ENCODE measurements around the gene AKR1C3.
"Not testable (repeated sequence)": the region's sequence is repeated elsewhere in the genome, so short reads cannot be mapped to it uniquely, and the experiment has no call there.

The AKR1C3 gene

DNA sequence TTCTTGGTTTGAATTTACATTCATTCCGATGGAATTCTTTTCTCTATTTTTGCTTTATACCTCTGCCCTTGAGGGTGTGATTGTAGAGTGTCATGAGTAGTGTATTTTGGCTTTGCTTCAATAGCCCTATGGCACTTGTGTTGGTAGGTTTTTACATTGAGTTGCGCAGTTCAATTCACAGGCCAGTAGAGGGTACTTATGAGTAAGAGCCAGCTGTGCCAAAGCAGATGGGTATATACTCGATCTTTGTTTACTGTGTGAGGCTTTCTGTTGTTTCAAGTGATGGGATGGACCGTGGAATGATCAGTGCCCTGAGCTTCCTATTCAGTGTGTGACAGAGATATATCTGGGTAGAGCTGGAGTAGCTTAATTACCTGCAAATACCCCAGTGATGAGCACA lies 4.3 kb upstream of the AKR1C3 start:
- DNase-seq, result peak; percentile 14

- peak; percentile 3 for DNase-seq
Measured at GRCh38 chr10:5090551-5090950, 3.7 kb upstream of the AKR1C3 start.

DNA sequence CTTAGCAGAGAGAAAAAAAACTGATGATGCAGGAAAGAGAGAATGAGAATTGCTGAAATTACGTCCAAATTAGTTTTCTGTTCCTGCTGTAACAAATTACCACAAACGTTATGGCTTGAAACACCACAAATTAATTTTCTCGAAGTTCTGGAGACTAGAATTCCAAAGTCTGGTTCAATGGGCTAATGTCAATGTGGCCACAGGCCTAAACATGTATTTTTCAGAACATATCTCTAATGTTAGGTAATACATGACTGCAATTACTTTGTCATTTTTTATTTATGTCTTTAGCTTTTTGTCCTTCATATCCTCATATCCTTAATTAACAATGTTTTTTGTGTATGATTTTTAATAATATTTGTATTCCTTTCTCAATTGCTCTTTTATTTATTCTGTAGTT lies 3.0 kb upstream of the AKR1C3 start:
- DNase-seq, result no peak

GRCh38 chr10:5092375-5092774 lies 1.8 kb upstream of the AKR1C3 start:
- no peak for DNase-seq

DNA sequence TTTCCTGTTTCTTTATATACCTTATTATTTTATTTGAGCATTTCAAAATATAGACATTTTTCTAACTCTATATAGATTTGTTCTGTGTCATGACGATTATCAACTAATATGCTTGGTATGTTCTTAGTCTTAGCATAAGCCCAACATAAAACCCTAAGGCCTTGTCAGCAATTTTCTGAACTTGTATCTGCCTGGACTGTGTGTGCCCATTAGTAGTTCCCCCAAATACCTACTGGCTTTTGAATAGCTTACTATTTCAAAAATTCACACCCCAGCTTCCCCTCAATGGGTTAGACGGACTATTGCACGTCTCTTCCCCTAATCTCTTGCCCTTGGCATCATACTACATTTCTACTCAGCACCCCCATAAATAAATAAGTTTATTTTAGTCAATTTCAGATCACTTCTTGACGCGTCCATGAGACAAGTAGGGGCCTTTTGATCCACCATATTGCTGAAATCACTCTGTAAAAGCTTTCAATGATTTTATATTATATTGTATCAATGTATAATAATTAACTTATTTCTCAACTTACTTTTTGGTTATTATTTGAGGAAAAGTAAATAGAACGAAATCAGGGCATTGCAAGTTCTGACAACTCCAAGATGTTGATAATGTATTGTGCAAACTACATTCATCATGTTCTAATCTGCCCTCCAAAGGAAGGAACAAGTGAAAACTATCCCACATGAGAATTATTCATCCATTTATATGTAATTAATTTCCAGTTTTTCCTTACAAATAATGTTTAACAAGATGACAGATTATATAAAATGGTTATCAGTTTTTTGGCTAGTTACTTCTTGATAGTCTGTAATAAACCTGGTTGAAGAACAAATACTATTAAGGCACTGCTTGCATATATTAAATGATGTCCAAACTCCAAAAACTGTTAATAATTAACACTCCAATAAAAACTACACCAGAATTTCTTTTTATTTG lies 1.1 kb upstream of the AKR1C3 start:
- no peak for DNase-seq

DNA sequence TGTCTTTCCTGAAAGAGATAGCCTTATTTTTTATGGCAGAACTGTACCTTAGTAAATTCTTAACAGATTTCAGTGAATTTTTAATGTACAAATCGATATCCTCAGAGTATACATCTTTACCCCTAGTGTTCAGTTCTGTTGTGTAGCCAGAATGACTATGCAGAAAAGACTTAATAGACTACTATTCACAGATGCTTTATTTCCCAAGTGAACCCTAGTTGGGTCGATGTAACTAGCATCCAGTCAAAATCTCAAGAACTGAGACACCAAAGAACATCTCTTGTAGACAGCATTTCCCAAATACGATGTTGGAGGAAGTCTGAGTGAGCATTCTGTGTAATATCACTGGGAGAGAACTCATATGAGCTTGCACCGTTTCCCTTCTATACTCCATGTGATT lies 1.5 kb downstream of the AKR1C3 start:
- DNase-seq, result no peak

GRCh38 chr10:5096108-5096507 lies 1.9 kb downstream of the AKR1C3 start:
- DNase-seq, result no peak

DNA sequence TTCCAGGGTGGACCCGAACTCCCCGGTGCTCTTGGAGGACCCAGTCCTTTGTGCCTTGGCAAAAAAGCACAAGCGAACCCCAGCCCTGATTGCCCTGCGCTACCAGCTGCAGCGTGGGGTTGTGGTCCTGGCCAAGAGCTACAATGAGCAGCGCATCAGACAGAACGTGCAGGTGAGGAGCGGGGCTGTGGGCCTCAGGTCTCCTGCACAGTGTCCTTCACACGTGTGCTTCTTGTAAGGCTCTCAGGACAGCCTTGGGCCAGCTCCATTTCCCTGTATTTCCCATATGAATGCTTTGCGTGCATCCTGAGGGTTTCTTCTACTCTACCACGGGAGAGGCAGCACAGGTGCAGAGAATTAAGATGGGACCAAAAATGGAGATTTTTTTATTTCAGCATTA lies 8.3 kb downstream of the AKR1C3 start:
- not testable (repeated sequence) for DNase-seq

DNA sequence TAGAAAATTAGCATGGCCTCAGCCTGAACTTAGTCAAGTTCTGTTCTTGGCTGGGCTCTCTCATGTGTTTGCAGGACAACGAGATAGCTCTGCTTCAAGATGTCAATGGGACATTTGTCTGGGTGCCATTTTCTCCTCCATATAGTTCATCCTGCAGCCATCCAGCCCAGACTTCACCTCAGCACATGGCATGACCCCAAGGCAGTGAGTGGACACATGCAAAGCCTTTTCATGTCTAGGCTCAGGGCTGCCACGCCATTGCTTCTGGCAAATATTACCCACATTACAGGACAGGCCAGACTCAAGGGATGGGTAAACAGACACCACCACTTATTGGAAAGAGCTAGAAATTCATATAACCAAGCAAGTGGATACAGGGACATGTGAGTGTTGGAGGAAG lies 9.3 kb downstream of the AKR1C3 start:
- no peak for DNase-seq

GRCh38 chr10:5105626-5106025 lies 11.4 kb downstream of the AKR1C3 start:
- DNase-seq, result no peak

- no peak for DNase-seq
Measured at GRCh38 chr10:5106553-5106952, 12.3 kb downstream of the AKR1C3 start.

DNA sequence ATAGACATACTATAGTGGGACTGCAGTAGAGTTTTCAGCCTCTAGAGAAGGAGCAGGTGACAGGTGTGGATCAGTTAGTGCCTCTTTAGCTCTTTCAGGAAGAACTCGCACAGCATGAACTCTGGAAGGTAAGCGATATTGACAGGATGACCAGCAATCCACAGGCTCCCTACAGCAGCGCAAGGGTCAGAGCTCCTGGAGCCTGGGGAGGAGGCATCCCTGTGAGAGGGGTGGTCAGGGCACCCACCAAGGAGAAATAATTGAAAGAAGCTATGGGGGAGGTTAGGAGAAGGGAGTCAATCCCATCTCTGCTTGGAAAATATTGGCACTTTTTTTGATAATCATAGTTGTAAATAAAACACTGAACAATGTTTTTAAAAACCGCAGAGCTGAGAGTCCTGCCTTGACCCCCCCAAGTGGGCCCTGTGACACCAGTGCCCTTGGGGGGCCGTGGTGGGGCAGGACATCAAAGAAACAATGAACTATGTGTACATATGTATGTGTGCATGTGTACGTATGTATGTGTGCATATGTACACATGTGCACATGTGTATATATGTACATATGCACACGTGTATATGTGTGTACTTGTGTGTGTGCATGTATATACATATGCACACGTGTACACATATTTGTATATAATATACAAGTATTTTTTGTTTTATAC lies 13.8 kb downstream of the AKR1C3 start:
- DNase-seq, result no peak

GRCh38 chr10:5108658-5109416 lies 14.6 kb downstream of the AKR1C3 start:
- no peak for DNase-seq

DNA sequence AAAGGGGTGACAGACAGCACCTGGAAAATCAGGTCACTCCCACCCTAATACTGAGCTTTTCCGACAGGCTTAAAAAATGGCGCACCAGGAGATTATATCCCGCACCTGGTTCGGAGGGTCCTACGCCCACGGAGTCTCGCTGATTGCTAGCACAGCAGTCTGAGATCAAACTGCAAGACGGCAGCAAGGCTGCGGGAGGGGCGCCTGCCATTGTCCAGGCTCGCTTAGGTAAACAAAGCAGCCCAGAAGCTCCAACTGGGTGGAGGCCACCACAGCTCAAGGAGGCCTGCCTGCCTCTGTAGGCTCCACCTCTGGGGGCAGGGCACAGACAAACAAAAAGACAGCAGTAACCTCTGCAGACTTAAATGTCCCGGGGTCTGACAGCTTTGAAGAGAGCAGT lies 15.6 kb downstream of the AKR1C3 start:
- DNase-seq, result not testable (repeated sequence)

GRCh38 chr10:5116621-5117020 lies 22.4 kb downstream of the AKR1C3 start:
- DNase-seq, result no peak

GRCh38 chr10:5117026-5117425 lies 22.8 kb downstream of the AKR1C3 start:
- DNase-seq, result no peak

DNA sequence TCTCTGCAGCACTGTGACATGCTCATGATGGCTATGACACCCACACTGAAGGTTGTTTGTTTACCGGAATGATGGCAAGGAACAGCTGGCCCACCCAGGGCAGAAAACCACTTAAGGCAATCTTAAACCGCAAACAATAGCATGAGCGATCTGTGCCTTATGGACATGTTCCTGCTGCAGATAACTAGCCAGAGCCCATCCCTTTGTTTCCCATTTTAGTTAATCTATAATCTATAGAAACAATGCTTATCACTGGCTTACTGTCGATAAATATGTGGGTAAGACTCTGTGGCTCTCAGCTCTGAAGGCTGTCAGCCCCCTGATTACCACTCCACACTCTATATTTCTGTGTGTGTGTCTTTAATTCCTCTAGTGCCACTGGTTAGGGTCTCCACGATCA lies 25.8 kb downstream of the AKR1C3 start:
- not testable (repeated sequence) for DNase-seq

DNA sequence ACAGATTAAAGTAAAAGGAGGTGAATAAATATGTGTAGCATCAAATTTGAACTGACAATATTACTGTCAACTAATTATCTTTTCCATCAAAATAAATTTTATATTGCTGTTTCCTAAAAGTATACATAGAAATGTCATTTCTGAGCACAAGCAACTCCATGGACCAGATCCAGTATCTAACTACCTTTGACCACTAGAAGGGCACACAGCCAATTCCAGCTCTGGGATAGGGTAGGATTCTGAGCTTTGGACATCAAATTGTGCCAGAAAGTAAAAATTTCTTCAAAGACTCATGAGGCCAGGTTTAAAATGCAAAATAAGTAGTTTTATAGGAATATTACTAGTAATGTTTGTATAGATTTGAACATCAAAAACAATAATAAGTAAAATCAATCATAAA lies 29.7 kb downstream of the AKR1C3 start:
- no peak for DNase-seq

DNA sequence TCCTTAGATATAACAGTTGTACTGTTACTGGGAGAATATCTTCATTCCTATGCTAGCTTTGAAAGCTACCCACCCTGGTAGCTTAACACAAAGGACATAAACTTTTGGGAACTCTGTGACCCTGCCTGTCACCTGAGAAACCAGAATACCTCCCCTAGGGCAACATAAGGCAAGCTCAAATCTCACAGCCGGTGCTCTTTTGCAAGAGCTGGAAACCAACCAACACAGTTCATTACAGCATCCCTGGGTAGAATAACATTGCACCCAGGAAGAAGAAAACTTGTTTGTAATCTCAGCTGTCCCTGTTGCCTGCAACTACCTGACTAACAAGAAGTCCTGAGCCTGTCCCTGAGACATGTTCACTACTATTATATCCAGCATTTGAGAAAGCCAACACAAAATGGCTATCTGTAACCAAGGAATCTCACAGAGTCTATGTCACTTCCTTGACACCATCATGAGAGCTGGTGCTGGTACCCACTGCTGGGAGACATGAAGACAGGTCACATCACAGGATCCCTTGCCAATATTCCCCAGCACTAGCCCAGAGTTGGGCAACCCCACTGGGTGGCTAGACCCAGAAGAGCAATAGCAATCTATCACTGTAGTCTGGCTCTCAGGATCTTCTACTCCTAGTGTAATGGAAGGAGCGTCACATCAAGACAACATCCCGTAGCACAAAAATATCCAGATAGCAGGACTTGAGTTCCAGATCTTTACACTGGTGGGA lies 31.3 kb downstream of the AKR1C3 start:
- DNase-seq, result no peak

GRCh38 chr10:5135581-5135980 lies 41.4 kb downstream of the AKR1C3 start:
- no peak for DNase-seq

DNA sequence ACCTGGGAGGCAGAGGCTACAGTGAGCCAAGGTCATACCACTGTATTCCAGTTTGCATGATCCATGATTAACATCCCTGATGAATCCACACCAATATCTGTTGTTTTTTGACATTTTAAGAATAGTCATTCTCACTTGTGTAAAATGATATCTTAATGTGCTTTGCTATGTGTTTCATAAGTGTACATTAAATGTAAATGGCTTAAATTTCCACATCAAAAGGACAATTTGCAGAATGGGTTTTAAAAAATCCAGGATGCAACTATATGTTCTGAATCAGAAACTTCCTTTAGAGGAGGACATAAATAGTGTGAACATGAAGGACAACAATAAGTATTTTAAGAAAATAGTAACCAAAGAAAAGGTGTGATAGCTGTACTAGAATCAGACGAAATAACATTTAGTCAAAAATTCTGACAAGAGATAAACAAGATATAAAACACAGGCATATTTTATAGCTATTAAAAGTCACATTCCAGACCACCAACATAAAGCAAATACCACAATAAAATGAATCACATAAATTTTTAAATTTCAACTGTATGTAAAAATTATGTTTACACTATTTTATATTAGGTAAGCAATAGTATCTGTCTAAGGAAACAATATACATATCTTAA lies 42.4 kb downstream of the AKR1C3 start:
- DNase-seq, result no peak

DNA sequence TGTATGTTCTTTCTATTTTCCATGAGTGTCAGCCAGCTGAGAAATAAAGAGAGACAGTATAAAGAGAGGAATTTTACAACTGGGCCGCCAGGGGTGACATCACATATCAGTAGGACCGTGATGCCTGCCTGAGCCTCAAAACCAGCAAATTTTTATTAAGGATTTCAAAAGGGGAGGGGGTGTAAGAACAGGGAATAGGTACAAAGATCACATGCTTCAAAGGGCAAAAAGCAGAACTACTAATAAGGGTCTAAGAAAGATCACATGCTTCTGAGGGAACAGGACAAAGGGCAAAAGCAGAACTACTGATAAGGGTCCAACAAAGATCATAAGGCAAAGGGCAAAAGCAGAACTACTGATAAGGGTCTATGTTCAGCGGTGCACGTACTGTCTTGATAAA lies 43.5 kb downstream of the AKR1C3 start:
- DNase-seq, result not testable (repeated sequence)
